Common myeloid progenitor, CD34-positive (primary cell): ENCODE measurements around the gene SSH2.
A peak's percentile ranks its signal among the peaks of the same experiment; 100 is the strongest.

Experiments
- CTCF ChIA-PET: fragments of 350-600 bp; sonication (Branson Sonifier 250); formaldehyde crosslinking; loops from one replicate; lab custom pipeline; 2021; ENCODE audit warnings: antibody characterized with exemption; lab: Charles Lee
- POLR2A ChIA-PET: fragments of 350-600 bp; sonication (Branson Sonifier 250); formaldehyde crosslinking; loops from one replicate; lab custom pipeline; 2021; ENCODE audit warnings: antibody characterized with exemption; lab: Charles Lee
- DNase-seq, 3 donors: peaks; one replicate each; pipeline versions ENCODE4 v3.0.0 to v3.0.0-alpha.2; 2013
- H3K27ac ChIP-seq, 2 experiments: 1 replicate in 1 of 2; 2 replicates in 1 of 2; pipeline ENCODE4 v1.7.0; 2013; ENCODE audit warnings: inconsistent platforms in 2 of 2, low read length in 2 of 2, mild to moderate bottlenecking in 2 of 2, low read depth in 1 of 2, moderate library complexity in 1 of 2; ENCODE audit not compliant: severe bottlenecking in 2 of 2, insufficient read depth in 1 of 2, poor library complexity in 1 of 2
- H3K27me3 ChIP-seq, 5 experiments: replicated peaks in 2 of 5; 1 replicate in 3 of 5; 2 replicates in 2 of 5; pipeline versions ENCODE4 v1.6.1 to v1.7.0; 2013; ENCODE audit warnings: low read length in 4 of 5, mild to moderate bottlenecking in 2 of 5, moderate library complexity in 2 of 5, inconsistent platforms in 1 of 5; ENCODE audit not compliant: insufficient read depth in 5 of 5, control insufficient read depth in 4 of 5
- H3K36me3 ChIP-seq, 4 experiments: 1 replicate in 2 of 4; 2 replicates in 2 of 4; pipeline versions ENCODE4 v1.6.1 to v1.7.0; 2013; ENCODE audit warnings: low read length in 3 of 4, control low read depth in 1 of 4, mild to moderate bottlenecking in 1 of 4; ENCODE audit not compliant: control insufficient read depth in 4 of 4, insufficient read depth in 4 of 4
- H3K4me1 ChIP-seq, 4 experiments: 1 replicate in 3 of 4; 2 replicates in 1 of 4; pipeline versions ENCODE4 v1.6.1 to v1.7.1; 2013; ENCODE audit warnings: low read length in 3 of 4, mild to moderate bottlenecking in 3 of 4, control low read depth in 1 of 4, inconsistent platforms in 1 of 4, moderate library complexity in 1 of 4; ENCODE audit not compliant: control insufficient read depth in 4 of 4, insufficient read depth in 4 of 4; ENCODE audit errors: control extremely low read depth in 1 of 4
- H3K4me3 ChIP-seq, 7 experiments: 1 replicate in 4 of 7; 2 replicates in 3 of 7; pipeline versions ENCODE4 v1.5.1 to v1.7.0; 2013; ENCODE audit warnings: mild to moderate bottlenecking in 7 of 7, low read length in 6 of 7, moderate library complexity in 6 of 7, inconsistent platforms in 2 of 7, low read depth in 2 of 7, control low read depth in 1 of 7; ENCODE audit not compliant: insufficient read depth in 4 of 7, control insufficient read depth in 1 of 7; ENCODE audit errors: extremely low read depth in 1 of 7
- H3K9me3 ChIP-seq, 5 experiments: 1 replicate in 4 of 5; 2 replicates in 1 of 5; pipeline versions ENCODE4 v1.6.1 to v1.7.1; 2013; ENCODE audit warnings: low read length in 4 of 5, mild to moderate bottlenecking in 2 of 5, inconsistent platforms in 1 of 5, low read depth in 1 of 5, moderate library complexity in 1 of 5; ENCODE audit not compliant: control insufficient read depth in 4 of 5, insufficient read depth in 2 of 5; ENCODE audit errors: control extremely low read depth in 1 of 5
- WGBS: methylation state at CpG from one replicate; pipeline ENCODE4 v1.1.5; 2013; ENCODE audit not compliant: insufficient coverage; 5-methylcytosine and 5-hydroxymethylcytosine counted together

The SSH2 gene

GRCh38 chr17:29844339-29845048, 85.5 kb downstream of the SSH2 start:
- WGBS, result no CpG with 5 or more reads among the region's 1 CpG
- CTCF ChIA-PET, result no interaction called here
- POLR2A ChIA-PET, result no interaction called here
- H3K27ac ChIP-seq, result no peak overlapping the region
- no peak for DNase-seq
- no peaks in the 10 kb centered on the region for H3K27me3 ChIP-seq
- H3K36me3 ChIP-seq, result peaks cover 0 to 4% (median 2%) of the 10 kb centered on the region in 4 experiments
- no peaks in the 10 kb centered on the region for H3K9me3 ChIP-seq
- H3K4me1 ChIP-seq, result peaks cover 0 to 2% (median 0%) of the 10 kb centered on the region in 4 experiments
- H3K4me3 ChIP-seq, result no peak overlapping the region

- Histone ChIP-seq H3K36me3 (peaks cover 0 to 7% (median 1%) of the 10 kb centered on the region in 4 experiments), H3K4me1 (peaks cover 0 to 18% (median 4%) of the 10 kb centered on the region in 4 experiments), H3K4me3 (no peak overlapping the region), H3K27ac (no peak overlapping the region), H3K27me3 (no peaks in the 10 kb centered on the region), H3K9me3 (no peaks in the 10 kb centered on the region)
- no peak for DNase-seq
- ChIA-PET POLR2A (no interaction called here), CTCF (interaction anchor here (1.1 to 2.6 kb wide), 2 partner anchors 9 to 202 kb away, joined by 3 to 6 read pairs; no protein-coding TSS in a partner anchor)
Observed at GRCh38 chr17:29840884-29841283, 89.1 kb downstream of the SSH2 start.

- 100% methylated on average over 1 of the region's 1 CpG for WGBS
- POLR2A ChIA-PET, result no interaction called here
- CTCF ChIA-PET, result interaction anchor here (1.1 to 2.6 kb wide), 3 partner anchors 10 to 200 kb away, joined by 3 to 6 read pairs (median 4); no protein-coding TSS in a partner anchor
- Histone ChIP-seq H3K27me3 (no peaks in the 10 kb centered on the region), H3K9me3 (no peaks in the 10 kb centered on the region), H3K27ac (no peak overlapping the region), H3K36me3 (peaks cover 0 to 7% (median under 1%) of the 10 kb centered on the region in 4 experiments), H3K4me3 (no peak overlapping the region), H3K4me1 (peaks cover 0 to 18% (median 4%) of the 10 kb centered on the region in 4 experiments)
- no peak for DNase-seq
Observed at GRCh38 chr17:29839656-29840055, 90.4 kb downstream of the SSH2 start.

GRCh38 chr17:29838961-29839360, 91.1 kb downstream of the SSH2 start:
- Histone ChIP-seq H3K27ac (no peak overlapping the region), H3K4me1 (peaks cover 0 to 18% (median 4%) of the 10 kb centered on the region in 4 experiments), H3K9me3 (no peaks in the 10 kb centered on the region), H3K27me3 (no peaks in the 10 kb centered on the region), H3K4me3 (no peak overlapping the region), H3K36me3 (peaks cover 0 to 7% (median under 1%) of the 10 kb centered on the region in 4 experiments)
- ChIA-PET CTCF (interaction anchor here (0.9 to 1.9 kb wide), 3 partner anchors 10 to 93 kb away, joined by 3 to 4 read pairs (median 4); no protein-coding TSS in a partner anchor), POLR2A (no interaction called here)
- DNase-seq, result no peak
- 92% methylated on average over 5 of the region's 6 CpGs for WGBS

GRCh38 chr17:29837531-29837930, 92.5 kb downstream of the SSH2 start:
- Histone ChIP-seq H3K9me3 (no peaks in the 10 kb centered on the region), H3K27me3 (no peaks in the 10 kb centered on the region), H3K27ac (no peak overlapping the region), H3K4me3 (no peak overlapping the region), H3K4me1 (peaks cover 0 to 18% (median 4%) of the 10 kb centered on the region in 4 experiments), H3K36me3 (peaks cover 0 to 4% (median under 1%) of the 10 kb centered on the region in 4 experiments)
- WGBS, result 100% methylated on average over 7 of the region's 7 CpGs
- CTCF ChIA-PET, result interaction anchor here (1.0 kb wide), 1 partner anchor 9 kb away, joined by 4 read pairs; no protein-coding TSS in a partner anchor
- DNase-seq, result no peak
- POLR2A ChIA-PET, result no interaction called here

GRCh38 chr17:29836643-29837042, 93.4 kb downstream of the SSH2 start:
- Histone ChIP-seq H3K4me3 (no peak overlapping the region), H3K27ac (no peak overlapping the region), H3K36me3 (peaks cover 0 to 4% (median under 1%) of the 10 kb centered on the region in 4 experiments), H3K9me3 (no peaks in the 10 kb centered on the region), H3K27me3 (no peaks in the 10 kb centered on the region), H3K4me1 (peaks cover 0 to 18% (median 4%) of the 10 kb centered on the region in 4 experiments)
- ChIA-PET CTCF (no interaction called here), POLR2A (interaction anchor here (0.5 kb wide), 1 partner anchor 868 kb away, joined by 4 read pairs; no protein-coding TSS in a partner anchor)
- DNase-seq, result peak in 2 of 3 donors; percentile 76 to 86
- 14% methylated on average over 1 of the region's 5 CpGs for WGBS
